ENCODE measurements around the gene B4GALT6.

- no peak for TF ChIP-seq CTCF (IDR thresholded peaks at IDR 0.05)
- no peak for TF ChIP-seq POLR2AphosphoS5 (IDR thresholded peaks at IDR 0.05)
- no peak for TF ChIP-seq POLR2A (IDR thresholded peaks at IDR 0.05)
Observed at GRCh38 chr18:31592506-31593157, 91.7 kb downstream of the B4GALT6 start.

Measured in upper lobe of left lung (tissue), 4 donors.